Measurements from ENCODE around the gene ANKLE2.
"Not testable (repeated sequence)": the region's sequence is repeated elsewhere in the genome, so short reads cannot be mapped to it uniquely, and the experiment has no call there.

The ANKLE2 gene

GRCh38 chr12:132718644-132719043 lies 43.0 kb downstream of the ANKLE2 start:
- DNase-seq, result no peak

DNA sequence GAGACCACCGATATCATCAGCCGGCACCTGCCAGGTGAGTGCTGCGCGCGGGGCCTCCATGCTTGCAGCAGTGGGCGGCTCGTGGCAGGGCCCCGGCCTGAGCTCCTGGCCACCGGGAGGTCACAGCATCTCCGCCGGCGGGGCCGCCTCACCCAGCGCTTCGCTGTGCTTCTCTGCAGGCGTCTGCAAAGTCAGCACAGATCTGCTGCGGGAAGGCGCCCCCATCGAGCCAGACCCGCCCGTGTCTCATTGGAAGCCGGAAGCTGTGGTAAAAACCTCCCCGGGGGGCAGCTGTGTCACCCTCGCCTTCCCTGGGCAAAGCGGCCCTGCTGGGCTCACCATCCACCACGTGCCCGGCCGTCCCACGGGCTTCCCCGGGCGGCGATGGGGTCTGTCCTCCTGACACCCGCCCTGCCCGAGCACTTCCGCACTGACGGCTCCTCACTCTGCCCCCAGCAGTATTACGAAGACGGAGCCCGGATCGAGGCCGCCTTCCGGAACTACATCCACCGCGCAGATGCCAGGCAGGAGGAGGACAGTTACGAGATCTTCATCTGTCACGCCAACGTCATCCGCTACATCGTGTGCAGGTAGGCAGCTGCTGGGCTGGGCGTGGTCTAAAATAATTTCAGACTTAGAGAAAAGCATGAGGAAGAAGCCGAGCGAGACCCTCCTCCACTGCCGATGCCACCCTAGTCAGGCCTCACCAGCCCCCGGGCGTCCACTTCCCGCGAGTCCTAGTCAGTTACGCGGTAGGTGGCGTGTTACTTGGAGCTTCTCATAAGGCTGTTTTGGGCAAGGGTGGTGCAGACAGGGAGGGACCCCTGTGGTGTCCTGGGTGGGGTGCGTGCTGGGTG lies 43.9 kb downstream of the ANKLE2 start:
- DNase-seq, result peak; percentile 21

DNA sequence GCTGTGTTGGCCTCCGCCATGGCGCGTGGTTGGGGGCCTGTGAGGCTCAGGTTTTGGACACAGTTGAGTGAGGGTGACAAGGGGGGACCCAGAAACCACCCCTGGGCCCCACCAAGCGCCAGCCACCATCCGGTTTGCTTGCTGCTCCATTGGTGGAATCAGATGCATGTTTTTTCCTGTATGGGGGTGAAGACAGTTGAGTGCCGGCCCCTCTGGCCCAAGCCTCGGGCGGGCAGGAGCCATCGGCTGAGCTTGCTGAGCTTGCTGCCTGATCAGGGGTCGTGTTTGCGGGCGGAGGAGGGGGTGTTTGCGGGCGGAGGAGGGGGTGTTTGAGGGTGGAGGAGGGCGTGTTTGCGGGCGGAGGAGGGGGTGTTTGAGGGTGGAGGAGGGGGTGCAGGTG lies 44.6 kb downstream of the ANKLE2 start:
- no peak for DNase-seq

DNA sequence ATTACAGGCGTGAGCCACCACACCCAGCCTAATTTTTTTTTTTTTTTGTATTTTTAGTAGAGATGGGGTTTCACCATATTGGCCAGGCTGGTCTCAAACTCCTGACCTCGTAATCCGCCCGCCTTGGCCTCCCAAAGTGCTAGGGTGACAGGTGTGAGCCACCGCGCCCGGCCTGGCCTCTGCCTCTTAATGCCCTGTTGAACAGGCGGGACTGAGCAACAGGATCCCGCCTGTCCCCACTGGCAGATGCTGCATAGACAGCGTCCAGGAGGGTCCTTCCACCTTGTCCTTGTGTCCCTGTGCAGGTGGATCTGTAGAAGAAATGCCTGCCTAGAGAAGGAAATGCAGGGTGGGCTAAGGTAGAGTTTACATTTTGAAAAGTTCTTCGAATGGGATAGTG lies 45.3 kb downstream of the ANKLE2 start:
- no peak for DNase-seq

- no peak for DNase-seq
Measured at GRCh38 chr12:132715874-132716273, 45.8 kb downstream of the ANKLE2 start.

DNA sequence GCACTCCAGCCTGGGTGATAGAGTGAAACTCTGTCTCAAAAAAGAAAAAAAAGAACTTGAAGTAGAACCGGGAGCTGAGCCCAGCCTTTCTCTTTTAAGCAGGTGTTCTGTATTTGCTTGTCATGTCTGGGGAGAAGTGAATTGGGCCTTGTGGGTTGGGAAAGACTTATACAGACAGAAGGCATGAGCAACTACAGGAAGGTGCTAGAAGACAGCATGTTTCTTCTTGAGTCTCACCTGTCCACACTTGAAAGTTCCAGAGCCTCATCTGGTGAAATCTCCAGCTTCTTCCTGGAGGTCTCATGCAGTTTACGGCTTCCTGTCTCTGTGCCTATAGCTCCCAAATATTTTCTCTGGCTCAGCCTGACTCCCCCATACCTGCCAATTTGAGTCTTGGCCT lies 48.5 kb downstream of the ANKLE2 start:
- DNase-seq, result no peak

GRCh38 chr12:132711080-132711843 lies 50.4 kb downstream of the ANKLE2 start:
- DNase-seq, result peak; percentile 57

DNA sequence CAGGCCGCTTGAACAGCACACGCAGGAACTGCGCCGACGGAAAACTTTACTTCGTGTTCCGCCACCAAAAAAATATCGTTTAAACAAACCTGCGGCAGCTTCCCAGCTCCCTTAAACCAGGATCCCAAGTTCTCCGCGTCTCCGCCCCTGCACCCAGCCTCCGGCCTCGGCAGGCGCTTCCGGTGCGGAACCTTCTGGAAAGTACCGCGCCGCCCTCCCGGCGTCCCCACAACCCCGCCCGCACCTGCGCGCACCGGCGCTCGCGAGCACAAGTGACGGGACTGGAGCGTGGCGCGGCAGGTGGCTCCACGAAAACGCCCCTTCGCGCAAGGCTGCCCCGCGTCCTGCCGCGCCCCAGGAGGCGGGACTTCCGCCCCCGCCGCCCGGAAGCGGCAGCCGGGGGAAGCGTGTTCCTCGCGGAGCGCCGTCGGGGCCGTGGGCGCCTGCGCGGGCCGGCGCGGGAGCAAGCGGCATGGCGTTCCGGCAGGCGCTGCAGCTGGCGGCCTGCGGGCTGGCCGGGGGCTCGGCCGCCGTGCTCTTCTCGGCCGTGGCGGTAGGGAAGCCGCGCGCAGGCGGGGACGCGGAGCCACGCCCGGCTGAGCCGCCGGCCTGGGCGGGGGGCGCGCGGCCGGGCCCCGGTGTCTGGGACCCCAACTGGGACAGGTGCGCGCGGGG lies 51.1 kb downstream of the ANKLE2 start, which contains the start of gene PGAM5:
TSS of gene PGAM5 (plus strand) at position 438 of the 675 bp plus-strand sequence. CDS start at position 473, 35 bp downstream.
- peak; percentile 88 for DNase-seq

DNA sequence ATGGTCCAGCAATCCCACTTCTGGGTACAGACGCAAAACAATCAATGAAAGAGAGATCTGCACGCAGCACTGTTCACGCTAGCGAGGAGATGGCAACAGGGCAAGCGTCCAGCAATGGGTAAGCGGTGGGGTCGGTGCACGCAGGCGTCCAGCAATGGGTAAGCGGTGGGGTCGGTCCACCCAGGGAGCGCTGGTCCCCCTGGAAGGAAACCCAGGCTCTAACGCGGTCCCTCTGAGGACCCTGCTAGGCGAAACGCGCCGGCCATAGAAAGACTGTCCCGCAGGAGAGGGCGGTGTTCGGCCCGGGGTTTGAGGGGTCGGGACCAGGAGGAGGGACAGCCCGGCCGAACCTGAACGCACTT lies 51.6 kb downstream of the ANKLE2 start:
- no peak for DNase-seq

DNA sequence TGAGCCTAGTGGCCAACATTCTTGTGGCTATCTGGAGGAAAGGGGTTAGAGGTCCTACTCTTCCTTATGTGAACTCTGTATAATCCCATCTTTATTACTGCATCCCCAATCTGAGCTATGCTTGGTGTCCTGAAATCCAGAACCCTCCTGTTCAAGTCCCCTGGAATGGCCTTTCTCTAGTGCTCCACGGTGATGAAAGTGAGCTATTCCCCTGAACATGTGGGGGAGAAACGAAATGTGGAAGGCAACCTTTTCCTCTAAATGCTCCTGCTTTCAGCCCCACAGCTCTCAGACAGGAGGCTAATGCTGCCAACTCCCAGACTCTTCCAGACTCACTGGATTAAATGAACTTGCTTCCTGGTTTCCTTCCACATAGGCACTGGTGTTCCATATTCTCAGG lies 53.5 kb downstream of the ANKLE2 start:
- no peak for DNase-seq

GRCh38 chr12:132707241-132707640 lies 54.4 kb downstream of the ANKLE2 start:
- DNase-seq, result no peak

DNA sequence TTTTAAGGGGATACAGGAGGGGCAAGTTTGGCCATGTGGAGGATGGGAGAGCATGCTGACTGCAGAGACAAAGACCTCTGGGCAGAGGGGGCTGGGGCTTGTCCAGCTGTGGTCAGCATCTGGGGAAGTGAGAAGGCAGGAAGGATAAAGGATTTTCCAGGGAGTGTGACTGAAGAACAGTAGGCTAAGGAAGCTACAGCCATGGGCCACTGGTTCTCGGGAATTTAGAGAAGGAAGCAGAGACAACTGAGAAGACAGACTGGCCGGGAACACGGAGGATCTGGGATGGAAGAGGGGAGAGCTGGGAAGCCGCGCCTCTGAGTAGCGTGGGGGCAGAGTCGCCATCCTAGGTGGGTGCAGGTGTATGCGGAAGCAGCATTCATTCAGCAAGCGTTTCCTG lies 58.0 kb downstream of the ANKLE2 start:
- no peak for DNase-seq

DNA sequence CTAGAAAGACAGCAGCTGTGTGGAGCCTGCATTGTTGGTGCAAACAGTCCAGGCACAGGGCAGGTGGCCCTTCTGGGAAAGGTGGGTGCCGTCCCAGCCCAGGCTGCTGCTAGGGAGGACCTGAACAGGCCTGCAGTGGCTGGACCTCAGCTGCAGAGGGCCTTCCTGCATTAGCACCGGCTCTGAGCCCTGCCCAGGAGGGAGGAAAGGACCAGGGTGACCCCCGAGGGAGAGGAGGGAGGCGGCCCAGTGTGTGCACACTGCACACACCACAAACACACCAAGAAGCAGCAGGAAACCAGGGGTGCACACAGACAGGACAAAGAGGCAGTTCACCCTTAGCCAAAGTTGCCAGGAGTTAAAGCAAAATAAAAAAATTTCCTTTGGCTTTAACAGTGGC lies 59.0 kb downstream of the ANKLE2 start:
- no peak for DNase-seq

DNA sequence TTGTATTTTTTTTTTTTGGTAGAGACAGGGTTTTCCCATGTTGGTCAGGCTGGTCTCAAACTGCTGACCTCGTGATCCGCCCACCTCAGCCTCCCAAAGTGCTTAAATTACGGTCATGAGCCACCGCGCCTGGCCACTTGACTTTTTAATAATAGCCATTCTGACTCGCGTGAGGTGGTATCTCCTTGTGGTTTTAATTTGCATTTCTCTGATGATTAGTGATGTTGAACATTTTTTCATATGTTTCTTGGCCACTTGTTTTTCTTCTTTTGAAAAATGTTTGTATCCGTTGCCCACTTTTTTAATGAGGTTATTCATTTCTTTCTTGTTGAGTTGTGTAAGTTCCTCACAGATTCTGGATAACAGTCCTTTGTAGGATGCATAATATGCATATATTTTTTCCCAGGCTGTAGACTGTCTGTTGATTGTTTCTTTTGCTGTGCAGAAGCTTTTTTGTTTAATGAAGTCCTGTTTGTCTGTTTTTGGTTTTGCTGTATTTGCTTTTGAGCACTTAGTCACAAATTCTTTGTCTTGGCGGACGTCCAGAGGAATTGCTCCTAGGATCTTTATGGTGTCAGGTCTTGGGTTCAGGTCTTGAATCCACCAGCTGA lies 61.3 kb downstream of the ANKLE2 start:
- DNase-seq, result no peak

GRCh38 chr12:132698341-132698740 lies 63.3 kb downstream of the ANKLE2 start:
- no peak for DNase-seq

DNA sequence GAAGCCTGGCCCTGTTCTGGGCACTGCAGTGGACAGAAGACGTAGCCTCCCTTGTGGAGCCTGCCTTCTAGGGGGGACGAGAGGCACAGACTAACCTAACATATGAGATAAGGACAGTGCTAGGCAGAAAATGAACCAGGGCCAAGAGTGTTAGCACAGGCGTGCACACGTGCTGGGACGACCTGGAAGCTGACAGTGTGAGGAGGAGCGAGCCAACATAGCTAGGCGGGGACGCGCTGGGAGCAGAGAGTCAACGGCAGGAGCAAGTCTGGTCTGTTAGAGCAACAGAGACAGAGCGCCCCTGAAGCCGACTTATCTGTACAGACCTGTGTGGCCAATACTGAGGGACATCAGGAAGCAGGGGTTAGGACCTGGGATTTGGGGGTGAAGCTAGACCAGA lies 66.2 kb downstream of the ANKLE2 start:
- no peak for DNase-seq

DNA sequence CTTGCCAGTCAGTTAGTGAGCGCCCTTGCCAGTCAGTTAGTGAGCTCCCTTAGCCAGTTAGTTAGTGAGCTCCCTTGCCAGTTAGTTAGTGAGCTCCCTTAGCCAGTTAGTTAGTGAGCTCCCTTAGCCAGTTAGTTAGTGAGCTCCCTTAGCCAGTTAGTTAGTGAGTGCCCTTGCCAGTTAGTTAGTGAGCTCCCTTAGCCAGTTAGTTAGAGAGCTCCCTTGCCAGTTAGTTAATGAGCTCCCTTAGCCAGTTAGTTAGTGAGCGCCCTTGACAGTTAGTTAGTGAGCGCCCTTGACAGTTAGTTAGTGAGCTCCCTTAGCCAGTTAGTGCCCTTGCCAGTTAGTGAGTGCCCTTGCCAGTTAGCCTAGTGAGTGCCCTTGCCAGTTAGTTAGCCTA lies 66.7 kb downstream of the ANKLE2 start:
- not testable (repeated sequence) for DNase-seq

GRCh38 chr12:132692030-132692429 lies 69.6 kb downstream of the ANKLE2 start:
- not testable (repeated sequence) for DNase-seq

DNA sequence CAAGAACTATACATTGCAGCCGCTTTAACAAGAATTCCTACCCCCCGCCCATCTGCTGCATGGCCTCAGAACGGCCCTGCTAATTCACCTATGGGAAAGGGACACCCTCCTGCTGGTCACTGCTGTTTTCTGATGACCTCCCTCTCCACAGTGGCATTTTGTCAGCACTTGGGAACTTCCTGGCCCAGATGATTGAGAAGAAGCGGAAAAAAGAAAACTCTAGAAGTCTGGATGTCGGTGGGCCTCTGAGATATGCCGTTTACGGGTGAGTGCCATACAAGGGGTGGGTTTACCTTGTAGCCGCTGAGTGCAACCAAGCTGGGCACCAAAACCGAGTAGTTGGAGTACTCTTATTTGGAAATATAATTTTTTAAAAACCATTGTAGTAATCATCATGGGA lies 71.5 kb downstream of the ANKLE2 start:
- no peak for DNase-seq

GRCh38 chr12:132689227-132689626 lies 72.4 kb downstream of the ANKLE2 start:
- peak; percentile 16 for DNase-seq

- peak; percentile 98 for DNase-seq
Measured at GRCh38 chr12:132687211-132688164, 74.1 kb downstream of the ANKLE2 start, which contains the start of the genes POLE and PXMP2. Gene POLE (minus strand): TSS chr12:132687342. CDS start chr12:132687315, 27 bp downstream. Gene PXMP2 (plus strand): TSS chr12:132687587. CDS start chr12:132687671, 84 bp downstream.

DNA sequence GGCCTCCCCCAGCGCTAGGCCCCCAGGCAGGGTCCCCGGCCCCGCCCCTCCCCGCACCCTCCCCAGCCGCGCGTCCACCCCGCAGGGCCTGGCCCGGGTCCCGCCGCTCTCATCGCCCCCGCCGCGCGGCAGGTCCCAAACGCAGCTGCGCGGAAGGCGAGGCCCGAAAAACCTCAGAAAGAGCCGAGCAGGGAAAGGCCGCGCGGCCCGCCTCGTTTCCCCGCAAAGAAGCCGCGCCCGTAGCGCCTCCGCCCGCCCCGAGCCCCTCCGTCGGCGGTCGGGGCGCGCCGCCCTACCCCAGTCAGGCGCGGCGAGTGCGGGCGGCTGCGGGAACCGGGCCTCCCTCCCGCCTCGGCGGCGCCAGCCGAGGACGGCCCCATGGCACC lies 74.8 kb downstream of the ANKLE2 start:
- DNase-seq, result no peak
